Activated effector memory CD4-positive, alpha-beta T cell treated with Interleukin-2 at 50 U/mL for 16 hours (primary cell): ENCODE results near the gene PRXL2A.

ENCODE experiments used
- DNase-seq: peaks from one replicate; pipeline ENCODE4 v3.0.0-alpha.2; 2020

PRXL2A gene

DNA sequence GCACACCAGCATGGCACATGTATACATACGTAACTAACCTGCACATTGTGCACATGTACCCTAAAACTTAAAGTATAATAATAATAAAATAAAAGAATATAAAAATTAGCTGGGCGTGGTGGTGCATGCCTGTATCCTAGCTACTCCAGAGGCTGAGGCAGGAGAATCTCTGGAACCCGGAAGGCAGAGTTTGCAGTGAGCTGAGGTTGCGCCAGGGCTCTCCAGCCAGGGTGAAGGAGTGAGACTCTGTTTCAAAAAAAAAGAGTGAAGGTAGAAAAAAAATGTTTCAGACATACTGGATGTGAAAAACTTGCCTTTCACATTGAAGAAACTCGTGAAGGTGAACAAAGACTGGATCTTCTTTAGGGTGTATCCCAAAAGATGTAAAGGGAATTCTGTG is 72.5 kb downstream of the PRXL2A start:
- DNase-seq, result no peak

DNA sequence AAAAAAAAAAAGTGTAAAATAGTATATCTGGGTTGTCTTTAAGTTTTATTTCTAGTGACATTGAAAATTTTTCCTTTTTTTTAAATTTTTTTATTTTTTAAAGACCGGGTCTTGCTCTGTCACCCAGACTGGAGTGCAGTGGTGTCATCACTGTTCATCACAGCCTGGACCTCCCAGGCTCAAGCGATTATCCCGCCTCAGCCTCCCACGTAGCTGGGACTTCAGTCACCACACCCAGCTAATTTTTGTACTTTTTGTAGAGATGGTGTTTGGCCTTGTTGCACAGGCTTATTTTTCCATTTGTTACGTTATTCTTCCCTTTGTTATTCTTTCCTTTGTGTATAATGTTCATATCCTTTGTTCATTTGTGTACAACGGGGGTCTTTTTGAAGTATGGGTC is 75.9 kb downstream of the PRXL2A start:
- no peak for DNase-seq

GRCh38 chr10:80484676-80485075 is 76.3 kb downstream of the PRXL2A start:
- no peak for DNase-seq

DNA sequence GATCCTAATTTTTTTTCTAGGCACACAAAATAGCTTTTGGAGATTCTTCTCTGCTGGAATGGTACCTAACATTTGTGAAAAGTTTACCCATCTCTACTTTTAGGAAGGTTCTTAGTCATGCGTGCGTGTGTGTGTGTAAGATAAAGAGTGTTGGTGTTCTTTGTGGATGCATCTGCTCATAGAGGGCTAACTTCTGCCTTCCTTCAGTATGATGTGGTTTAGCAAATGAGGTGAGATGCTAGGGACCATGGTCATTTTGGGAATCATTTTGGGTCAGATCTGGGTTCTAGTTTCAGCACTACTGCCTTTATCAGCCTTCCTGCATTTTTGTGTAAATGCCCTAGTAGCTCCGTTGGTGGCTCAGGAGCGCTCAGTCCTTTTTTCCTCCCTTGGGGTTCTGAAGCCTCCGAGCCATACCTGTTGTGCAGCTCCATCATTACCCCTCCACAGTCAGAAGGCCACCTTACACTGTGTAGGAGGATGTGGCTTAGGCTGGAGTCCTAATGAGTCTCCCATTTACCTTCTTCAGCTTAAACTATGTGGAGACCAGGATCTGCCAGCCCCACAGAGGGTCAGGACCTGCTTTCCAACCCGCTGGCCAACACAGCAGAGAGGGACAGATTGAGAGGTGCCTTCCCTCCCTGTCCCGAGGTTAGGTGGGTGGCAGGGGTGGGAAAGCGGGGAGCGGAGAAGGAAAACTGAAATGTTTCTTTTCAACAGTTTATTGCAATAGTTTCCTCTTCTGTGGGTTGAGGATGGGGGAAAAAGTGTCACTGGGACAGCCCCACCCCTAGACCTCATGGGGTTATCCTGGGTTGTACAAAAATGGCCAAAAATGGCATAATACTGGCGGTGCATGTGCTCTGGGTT is 77.0 kb downstream of the PRXL2A start:
- no peak for DNase-seq

GRCh38 chr10:80485946-80486764 is 77.8 kb downstream of the PRXL2A start:
- DNase-seq, result no peak
